ENCODE measurements around the gene NEURL1B. TPM values are rescaled to one million over a fixed set of nuclear protein-coding genes. Genes with fewer than 3 reads are reported as not detected.
"Not testable (repeated sequence)": the region's sequence is repeated elsewhere in the genome, so short reads cannot be mapped to it uniquely, and the experiment has no call there.

The NEURL1B gene
- total RNA-seq, 1 experiment from 2014 or later, result 14.6 TPM

- no peak for DNase-seq (ENCODE audit: low read depth)
These were observed 6.8 kb upstream of the NEURL1B start for GRCh38 chr5:172634106-172634899.

DNA sequence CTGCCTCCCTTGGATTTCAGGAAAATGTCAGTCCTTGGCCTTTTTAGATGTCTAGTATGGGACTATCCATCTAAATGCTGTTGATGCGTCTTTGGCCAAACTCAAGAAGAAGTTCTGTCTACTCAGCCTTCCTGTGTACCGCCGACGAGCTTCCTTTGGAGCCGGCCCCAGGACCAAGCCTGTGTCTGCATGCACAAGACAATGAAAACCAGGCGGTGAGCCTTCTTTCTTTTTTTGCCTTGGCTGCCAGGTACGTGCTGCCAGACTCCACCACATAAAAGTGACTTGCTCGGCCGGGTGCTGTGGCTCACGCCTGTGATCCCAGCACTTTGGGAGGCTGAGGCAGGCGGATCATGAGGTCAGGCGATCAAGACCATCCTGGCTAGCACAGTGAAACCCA lies 6.0 kb upstream of the NEURL1B start:
- DNase-seq (ENCODE audit: low read depth), result no peak

DNA sequence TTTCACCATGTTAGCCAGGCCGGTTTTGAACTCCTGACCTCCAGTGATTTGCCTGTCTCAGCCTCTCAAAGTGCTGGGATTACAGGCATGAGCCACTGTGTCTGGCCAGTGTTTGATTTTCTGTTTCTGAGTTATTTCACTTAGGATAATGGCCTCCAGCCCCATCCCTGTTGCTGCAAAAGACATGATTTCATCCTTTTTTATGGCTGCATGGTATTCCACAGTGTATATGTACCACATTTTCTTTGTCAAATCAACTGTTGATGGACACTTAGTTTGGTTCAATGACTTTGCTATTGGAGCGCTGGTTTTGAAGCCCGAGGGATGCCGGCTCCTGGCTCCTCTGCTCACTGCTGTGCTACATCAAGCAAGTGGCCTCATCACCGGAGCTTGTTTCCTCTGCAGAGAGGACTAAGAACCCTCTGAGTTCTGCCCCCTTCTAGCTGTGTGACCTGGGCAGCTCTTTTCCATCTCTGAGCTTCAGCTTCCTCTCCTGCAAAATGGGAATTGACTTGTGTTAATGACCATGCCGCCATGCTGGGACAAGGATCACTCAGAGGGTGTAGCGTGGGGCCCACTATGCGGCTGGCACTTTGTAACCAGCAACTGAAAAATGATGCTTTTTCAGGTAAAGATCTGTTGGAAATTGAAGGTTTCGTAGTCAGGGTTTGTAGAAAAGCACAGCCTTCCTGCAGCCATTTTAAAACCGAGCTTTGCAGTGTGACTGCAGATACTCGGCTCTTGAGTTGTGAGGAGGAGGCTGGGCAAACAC lies 4.6 kb upstream of the NEURL1B start:
- DNase-seq (ENCODE audit: low read depth), result no peak

- peak; percentile 25 for DNase-seq (ENCODE audit: low read depth)
These were observed 3.9 kb upstream of the NEURL1B start for GRCh38 chr5:172637110-172637580.

GRCh38 chr5:172637740-172638139 lies 3.3 kb upstream of the NEURL1B start:
- no peak for DNase-seq (ENCODE audit: low read depth)

- DNase-seq (ENCODE audit: low read depth), result no peak
These were observed 2.8 kb upstream of the NEURL1B start for GRCh38 chr5:172638209-172638768.

DNA sequence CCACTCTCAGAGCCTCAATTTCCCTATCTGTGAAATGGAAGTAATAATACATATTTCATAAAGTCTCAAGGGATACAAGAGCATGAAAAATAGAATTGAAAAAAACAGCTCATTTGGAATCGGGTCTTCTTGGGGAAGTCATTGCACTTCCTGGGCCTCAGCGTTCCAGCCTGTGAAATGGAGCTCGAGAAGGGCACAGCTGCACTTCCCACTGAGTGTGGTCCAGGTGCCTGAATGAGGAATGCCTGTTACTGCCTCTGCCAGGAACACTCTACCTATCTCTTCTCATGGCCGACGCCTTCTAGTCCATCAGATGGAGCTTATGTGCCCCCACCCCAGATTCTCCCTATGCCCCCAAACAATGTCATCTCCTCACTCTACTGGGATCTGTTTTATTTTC lies 924 bp upstream of the NEURL1B start:
- DNase-seq (ENCODE audit: low read depth), result no peak

- peak; percentile 24 for DNase-seq (ENCODE audit: low read depth)
These were observed 442 bp downstream of the NEURL1B start for GRCh38 chr5:172641359-172642050.

DNA sequence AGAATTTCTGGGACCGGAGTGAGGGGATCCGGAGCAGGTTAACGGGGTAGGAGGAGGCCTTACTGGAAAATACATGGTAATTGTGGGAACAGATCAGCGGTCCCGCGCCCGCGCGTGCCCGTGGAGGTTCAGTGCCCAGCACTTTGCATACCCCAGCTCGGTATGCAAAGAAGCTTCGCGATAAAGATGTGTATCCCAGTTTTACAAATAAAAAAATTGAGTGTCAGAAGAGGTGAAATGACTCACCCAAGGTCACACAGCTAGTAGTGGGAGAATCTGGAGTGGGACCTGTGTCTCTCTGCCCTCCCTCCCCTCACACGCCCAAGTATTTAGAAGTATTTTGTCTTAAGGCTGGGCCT lies 967 bp downstream of the NEURL1B start:
- DNase-seq (ENCODE audit: low read depth), result peak; percentile 21

- DNase-seq (ENCODE audit: low read depth), result no peak
These were observed 1.4 kb downstream of the NEURL1B start for GRCh38 chr5:172642486-172642885.

DNA sequence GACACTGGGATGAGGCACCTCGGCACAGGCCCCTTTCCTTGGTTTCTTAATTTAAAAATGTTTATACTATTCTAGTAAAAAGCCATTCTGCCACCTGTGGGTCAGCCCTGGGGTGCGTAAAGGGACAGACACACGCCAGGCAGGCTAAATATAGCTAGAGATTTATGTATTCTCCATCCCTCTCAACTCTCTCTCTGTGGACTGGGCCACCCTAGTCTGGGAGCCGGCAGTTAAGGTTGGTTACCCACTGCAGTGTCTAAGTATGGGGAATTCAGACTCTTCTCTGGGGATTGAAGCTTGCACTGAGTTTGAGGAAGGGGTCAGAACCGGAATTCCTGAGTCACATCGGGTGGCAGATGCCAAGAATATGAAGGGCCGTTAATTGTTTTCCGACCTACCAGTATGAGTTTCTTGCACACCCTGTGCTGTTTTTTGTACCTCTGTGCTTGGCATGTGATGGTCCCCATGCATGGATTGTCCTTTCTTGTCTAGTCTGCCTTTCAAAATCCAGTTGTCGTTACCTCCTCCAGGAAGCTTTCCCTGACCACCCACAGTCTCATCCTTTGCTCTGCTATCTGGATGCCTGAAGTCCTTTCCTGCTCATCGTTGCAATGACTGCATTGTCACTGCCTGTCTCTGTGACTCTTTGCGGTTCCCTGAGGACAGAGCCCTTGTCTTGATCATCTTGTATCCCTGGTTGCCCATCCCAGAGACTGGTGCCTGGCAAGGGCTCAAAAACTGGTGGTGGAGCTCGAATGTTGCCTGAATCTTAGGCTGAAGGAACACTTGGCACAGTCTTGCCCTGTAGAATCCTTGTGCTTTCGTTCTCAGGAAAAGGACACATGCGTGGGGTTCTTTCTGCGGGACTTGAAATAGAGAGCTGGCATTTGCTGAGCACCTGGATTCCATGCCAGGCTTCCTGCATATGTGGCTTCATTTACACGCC lies 2.1 kb downstream of the NEURL1B start:
- DNase-seq (ENCODE audit: low read depth), result no peak

DNA sequence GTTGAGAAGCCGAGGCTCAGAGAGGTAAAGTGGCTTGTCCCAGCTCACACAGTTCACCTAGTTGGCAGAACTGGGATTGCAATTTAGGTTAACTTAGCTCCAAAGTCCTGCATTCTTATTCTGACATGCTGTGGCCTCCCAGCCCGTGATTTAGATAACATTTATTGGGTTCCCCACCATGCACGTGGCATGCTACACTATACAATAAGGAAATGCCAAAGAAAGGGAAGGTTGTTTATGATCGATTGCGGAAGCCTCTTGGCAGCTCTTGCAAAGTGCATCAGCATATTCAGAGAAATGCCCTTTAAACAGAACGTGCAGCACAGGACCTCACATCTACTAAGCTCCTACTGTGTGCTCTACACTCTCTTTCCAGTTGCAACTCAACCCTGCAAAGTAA lies 3.2 kb downstream of the NEURL1B start:
- DNase-seq (ENCODE audit: low read depth), result no peak

DNA sequence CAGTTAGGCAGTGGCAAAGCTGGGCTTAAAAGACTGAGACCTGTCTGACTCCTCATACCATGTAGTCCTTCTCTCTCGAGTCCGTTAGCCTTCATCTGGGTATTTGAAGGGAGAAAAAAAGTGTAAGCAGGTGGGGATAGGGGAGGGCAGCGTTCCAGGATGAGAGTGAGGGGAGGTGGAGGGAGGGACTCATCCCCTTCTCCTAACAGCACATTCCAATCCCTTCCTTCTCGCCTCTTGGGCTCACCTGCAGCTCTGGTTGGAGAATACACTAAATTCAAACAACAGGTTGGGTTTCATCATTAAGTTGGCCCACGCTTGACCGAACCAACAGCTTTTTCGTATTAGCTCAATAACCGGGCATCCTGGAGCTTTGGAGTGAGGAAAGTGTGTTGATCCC lies 3.6 kb downstream of the NEURL1B start:
- no peak for DNase-seq (ENCODE audit: low read depth)

GRCh38 chr5:172645271-172646055 lies 4.4 kb downstream of the NEURL1B start:
- no peak for DNase-seq (ENCODE audit: low read depth)

DNA sequence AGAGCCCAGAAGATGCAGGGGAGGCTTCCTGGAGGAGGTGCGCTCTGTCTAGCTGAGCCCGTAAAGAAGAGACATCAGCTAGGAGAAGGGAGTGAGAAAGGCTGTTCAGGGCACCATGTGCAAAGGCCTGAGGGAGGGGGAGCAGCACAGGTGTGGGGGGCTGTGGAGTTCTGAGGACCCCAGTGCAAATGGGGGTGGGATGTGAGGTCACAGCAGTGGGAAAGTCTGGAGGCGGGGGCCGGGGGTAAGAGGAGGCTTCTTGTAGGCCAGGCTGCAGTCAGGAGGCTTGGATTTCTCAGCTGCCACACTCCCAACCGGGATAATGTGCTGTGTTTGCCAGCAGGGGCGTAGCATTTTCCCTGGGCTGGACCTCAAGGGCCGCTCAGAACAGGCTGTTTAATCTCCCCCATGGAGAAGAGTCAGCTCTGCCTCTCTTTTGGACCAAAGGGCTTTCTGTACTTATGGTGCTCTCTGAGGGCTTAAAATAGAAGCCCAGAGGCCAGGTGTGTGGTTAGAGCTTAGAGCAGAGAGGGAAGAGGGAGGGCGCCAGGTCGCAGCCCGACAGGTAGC lies 5.7 kb downstream of the NEURL1B start:
- no peak for DNase-seq (ENCODE audit: low read depth)

GRCh38 chr5:172647352-172648012 lies 6.4 kb downstream of the NEURL1B start:
- no peak for DNase-seq (ENCODE audit: low read depth)

GRCh38 chr5:172648013-172648381 lies 6.9 kb downstream of the NEURL1B start:
- no peak for DNase-seq (ENCODE audit: low read depth)

GRCh38 chr5:172648755-172649154 lies 7.7 kb downstream of the NEURL1B start:
- DNase-seq (ENCODE audit: low read depth), result no peak

DNA sequence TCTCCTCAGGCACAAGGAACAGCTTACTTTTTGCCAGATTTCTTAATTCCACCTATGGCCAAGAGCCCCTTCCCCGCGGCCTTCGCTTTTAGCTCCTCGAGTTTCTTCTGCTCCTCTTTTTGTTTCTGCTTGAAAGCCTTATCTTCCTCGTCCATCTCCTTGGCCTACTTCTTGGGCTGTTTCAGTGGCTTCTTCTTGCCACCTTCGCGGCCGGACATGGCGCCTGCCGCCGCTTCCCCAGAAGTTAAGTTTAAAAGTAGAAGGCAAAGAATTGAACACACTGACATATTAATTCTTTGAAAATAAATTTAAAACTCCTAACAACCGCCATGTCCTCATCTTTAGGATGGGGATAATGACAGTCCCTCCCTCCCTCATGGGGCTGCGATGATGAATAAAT lies 15.4 kb downstream of the NEURL1B start:
- DNase-seq (ENCODE audit: low read depth), result not testable (repeated sequence)

Data from LHCN-M2 (cell line).